ENCODE data around the gene ZSWIM1.

ZSWIM1 gene

DNA sequence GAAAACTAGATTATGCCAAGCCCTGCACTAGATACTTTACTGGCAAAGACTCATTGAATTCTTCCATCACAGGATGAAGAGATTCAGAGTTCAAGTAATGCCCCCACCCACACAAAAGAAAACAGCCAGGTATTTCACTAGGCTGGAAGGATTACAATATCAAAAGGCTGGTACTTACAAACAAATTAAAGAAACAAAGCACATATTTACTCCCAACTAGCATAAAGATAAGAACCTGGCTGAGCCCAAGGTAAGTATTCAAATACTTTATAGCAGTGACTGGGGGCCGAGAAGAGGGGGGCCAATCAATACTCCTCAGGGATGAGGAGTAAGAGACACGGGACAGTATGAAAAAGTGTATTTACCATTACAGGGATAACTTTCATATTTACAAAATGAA is 27.5 kb upstream of the ZSWIM1 start:
- Histone ChIP-seq H3K4me1 (ENCODE audit: control insufficient read depth, insufficient read depth, low read length) (peaks cover 2% of the 10 kb centered on the region), H3K9me3 (ENCODE audit: control insufficient read depth, low read length) (no peaks in the 10 kb centered on the region), H3K27me3 (ENCODE audit: control insufficient read depth, insufficient read depth, low read length, poor library complexity, severe bottlenecking) (no peaks in the 10 kb centered on the region), H3K4me3 (ENCODE audit: insufficient read depth, low read depth, low read length) (no peak overlapping the region), H3K27ac (ENCODE audit: insufficient read depth, low read depth, low read length, poor library complexity, severe bottlenecking) (no peak overlapping the region), H3K36me3 (ENCODE audit: control insufficient read depth, insufficient read depth, low read length) (no peaks in the 10 kb centered on the region)
- WGBS, 2 experiments = 57% methylated on average over 1 of the region's 2 CpGs; no CpG with 5 or more reads in 1 of the 2 experiments

DNA sequence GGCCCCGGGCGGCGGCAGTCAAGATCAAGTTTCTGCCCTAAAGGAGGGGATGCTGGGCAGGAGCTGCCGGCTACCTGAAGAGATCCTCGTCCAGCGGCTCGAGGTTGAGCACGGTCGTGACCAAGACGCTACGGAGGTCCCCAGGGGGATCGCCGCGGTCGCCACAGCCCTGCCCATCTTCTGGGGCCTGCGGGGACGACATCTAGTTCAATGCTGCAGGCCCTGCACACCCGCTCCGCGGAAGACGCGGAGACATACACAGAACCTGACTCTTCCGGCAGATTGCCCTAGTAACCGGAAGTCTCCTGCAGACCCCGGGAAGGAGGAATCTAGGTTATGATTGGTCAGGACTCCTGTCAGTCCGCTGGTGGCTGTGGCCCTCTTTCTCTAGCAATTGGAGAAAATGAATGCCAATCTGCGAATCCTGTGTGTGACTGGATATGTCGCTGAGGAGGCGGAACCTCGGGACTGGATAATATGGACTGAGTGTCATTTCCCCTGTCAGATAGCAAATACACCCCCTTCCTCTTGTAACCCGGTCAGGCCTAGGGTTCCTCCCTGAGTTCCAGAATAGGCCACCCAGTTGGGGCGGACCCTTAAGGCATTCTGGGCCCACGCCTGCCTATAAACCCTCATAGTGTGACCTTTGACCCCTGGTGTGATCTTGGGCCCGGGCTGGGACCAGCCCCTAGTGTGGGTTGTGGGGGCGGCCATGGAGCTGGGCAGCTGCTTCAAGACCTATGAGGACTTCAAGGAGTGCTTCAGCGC is 23.7 kb upstream of the ZSWIM1 start, which contains the start of the genes ACOT8 and ZSWIM3:
Gene ACOT8 (minus strand): TSS at position 279 of the 768 bp plus-strand sequence. CDS start 77 bp downstream, at position 202.
Gene ZSWIM3 (plus strand): TSS at position 501 of the 768 bp plus-strand sequence. CDS start 212 bp downstream, at position 713.
- peaks cover 3% of the 10 kb centered on the region for H3K4me1 ChIP-seq (ENCODE audit: control insufficient read depth, insufficient read depth, low read length)
- no peak within 1 kb of the TSS for H3K27ac ChIP-seq (ENCODE audit: insufficient read depth, low read depth, low read length, poor library complexity, severe bottlenecking)
- H3K27me3 ChIP-seq (ENCODE audit: control insufficient read depth, insufficient read depth, low read length, poor library complexity, severe bottlenecking) = no peaks in the 10 kb centered on the region
- WGBS, 2 experiments = 1% methylated on average over 36 of the region's 36 CpGs
- no peaks in the 10 kb centered on the region for H3K36me3 ChIP-seq (ENCODE audit: control insufficient read depth, insufficient read depth, low read length)
- H3K9me3 ChIP-seq (ENCODE audit: control insufficient read depth, low read length) = no peaks in the 10 kb centered on the region
- H3K4me3 ChIP-seq (ENCODE audit: insufficient read depth, low read depth, low read length) = peak within 1 kb of the TSS; percentile 76

DNA sequence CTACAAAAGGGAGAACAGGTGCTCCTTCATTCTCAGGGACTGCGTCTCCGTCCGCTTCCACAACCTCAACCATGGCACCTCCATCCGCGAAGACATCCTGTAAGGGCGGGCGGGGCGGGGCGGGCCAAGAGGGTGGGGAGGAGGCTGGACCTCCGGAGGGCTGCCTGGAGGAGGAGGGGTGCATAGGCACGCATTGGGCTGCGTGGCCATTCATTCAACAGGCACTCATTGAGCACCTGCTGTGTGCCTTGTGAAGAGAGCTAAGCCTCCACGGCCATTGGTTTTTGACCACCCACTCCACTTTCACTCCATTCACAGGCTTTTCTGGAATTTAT is 23.2 kb upstream of the ZSWIM1 start:
- 3 to 4% methylated on average over 13 of the region's 13 CpGs for WGBS, 2 experiments
- H3K27ac ChIP-seq (ENCODE audit: insufficient read depth, low read depth, low read length, poor library complexity, severe bottlenecking) = no peak overlapping the region
- no peaks in the 10 kb centered on the region for H3K9me3 ChIP-seq (ENCODE audit: control insufficient read depth, low read length)
- H3K4me3 ChIP-seq (ENCODE audit: insufficient read depth, low read depth, low read length) = peak overlapping the region; percentile 76
- peaks cover 3% of the 10 kb centered on the region for H3K4me1 ChIP-seq (ENCODE audit: control insufficient read depth, insufficient read depth, low read length)
- H3K27me3 ChIP-seq (ENCODE audit: control insufficient read depth, insufficient read depth, low read length, poor library complexity, severe bottlenecking) = no peaks in the 10 kb centered on the region
- H3K36me3 ChIP-seq (ENCODE audit: control insufficient read depth, insufficient read depth, low read length) = no peaks in the 10 kb centered on the region

DNA sequence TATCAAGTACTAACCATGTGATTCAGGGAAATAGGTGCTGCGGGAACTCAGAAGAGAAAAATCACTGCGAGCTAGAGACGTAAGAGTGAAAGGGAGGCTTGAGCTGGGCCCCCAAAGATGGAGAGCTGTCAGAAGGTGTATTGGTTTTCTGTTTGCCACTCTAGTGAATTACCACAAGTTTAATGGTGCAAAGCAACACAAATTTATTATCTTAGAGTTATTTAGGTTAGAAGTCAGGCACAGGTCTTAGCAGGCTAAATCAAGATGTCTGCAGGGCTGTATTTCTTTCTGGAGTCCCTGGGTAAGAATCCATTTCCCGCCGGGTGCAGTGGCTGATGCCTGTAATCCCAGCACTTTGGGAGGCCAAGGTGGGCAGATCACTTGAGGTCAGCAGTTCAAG is 21.1 kb upstream of the ZSWIM1 start:
- Histone ChIP-seq H3K4me3 (ENCODE audit: insufficient read depth, low read depth, low read length) (no peak overlapping the region), H3K27ac (ENCODE audit: insufficient read depth, low read depth, low read length, poor library complexity, severe bottlenecking) (no peak overlapping the region), H3K27me3 (ENCODE audit: control insufficient read depth, insufficient read depth, low read length, poor library complexity, severe bottlenecking) (no peaks in the 10 kb centered on the region), H3K9me3 (ENCODE audit: control insufficient read depth, low read length) (no peaks in the 10 kb centered on the region), H3K36me3 (ENCODE audit: control insufficient read depth, insufficient read depth, low read length) (no peaks in the 10 kb centered on the region), H3K4me1 (ENCODE audit: control insufficient read depth, insufficient read depth, low read length) (peaks cover 3% of the 10 kb centered on the region)
- WGBS, 2 experiments = 93 to 95% methylated on average over 5 of the region's 5 CpGs

DNA sequence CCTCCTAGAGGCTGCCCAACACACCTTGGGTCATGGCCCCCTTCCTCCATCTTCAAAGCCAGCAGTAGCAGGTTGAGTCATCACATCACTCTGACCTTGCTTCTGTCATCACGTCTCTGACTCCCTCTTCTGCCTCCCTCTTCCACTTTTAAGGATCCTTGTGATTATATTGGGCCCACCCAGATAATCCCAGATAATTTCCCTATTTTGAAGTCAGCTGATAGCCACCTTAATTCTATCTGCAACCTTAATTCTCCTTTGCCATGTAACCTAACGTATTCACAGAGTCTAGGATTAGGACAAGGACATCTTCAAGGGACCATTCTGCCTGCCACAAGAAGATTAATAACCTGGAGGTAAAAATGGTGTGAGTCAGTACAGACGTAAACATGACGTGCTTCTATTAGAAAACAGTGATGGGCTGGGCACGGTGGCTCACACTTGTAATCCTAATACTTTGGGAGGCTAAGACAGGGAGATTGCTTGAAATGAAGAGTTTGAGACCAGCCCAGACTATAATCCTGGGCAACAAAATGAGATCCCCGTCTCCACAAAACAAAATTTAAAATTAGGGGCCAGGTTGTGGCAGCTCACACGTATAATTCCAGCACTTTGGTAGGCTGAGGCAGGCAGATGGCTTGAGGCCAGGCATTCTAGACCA is 20.3 kb upstream of the ZSWIM1 start:
- Histone ChIP-seq H3K36me3 (ENCODE audit: control insufficient read depth, insufficient read depth, low read length) (no peaks in the 10 kb centered on the region), H3K27me3 (ENCODE audit: control insufficient read depth, insufficient read depth, low read length, poor library complexity, severe bottlenecking) (no peaks in the 10 kb centered on the region), H3K9me3 (ENCODE audit: control insufficient read depth, low read length) (no peaks in the 10 kb centered on the region), H3K27ac (ENCODE audit: insufficient read depth, low read depth, low read length, poor library complexity, severe bottlenecking) (no peak overlapping the region), H3K4me3 (ENCODE audit: insufficient read depth, low read depth, low read length) (no peak overlapping the region), H3K4me1 (ENCODE audit: control insufficient read depth, insufficient read depth, low read length) (peaks cover 3% of the 10 kb centered on the region)
- 87 to 90% methylated on average over 7 of the region's 7 CpGs for WGBS, 2 experiments

DNA sequence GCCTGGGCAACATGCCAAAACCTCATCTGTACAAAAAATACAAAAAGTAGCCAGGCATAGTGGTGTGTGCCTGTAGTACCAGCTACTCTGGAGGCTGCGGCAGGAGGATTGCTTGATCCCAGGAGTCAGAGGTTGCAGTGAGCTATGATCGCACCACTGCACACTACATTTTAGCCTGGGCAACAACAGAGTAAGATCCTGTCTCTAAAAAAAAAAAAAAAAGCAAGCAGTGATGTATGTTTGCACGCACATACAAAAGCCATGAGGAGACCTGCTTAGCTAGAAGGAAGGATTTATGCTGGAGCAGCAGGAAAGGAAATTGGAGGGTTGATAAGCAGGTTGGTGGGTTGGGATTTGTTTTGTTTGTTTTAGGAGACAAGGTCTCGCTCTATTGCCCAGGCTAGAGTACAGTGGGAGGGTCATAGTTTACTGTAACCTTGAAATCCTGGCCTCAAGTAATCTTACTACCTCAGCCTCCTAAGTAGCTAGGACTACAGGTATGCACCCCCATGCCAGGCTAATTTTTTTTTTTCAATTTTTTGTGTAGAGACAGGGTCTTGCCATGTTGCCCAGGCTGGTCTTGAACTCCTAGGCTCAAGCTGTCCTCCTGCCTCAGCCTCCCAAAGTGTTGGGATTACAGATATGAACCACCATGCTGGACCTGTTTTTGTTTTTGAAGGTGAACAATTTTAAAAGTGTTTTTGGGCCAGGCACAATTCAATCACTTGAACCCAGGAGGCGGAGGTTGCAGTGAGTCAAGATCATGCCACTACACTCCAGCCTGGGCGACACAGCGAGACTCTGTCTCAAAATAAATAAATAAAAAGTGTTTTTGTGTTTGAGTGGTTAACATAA is 19.6 kb upstream of the ZSWIM1 start:
- no peaks in the 10 kb centered on the region for H3K9me3 ChIP-seq (ENCODE audit: control insufficient read depth, low read length)
- no peak overlapping the region for H3K27ac ChIP-seq (ENCODE audit: insufficient read depth, low read depth, low read length, poor library complexity, severe bottlenecking)
- H3K27me3 ChIP-seq (ENCODE audit: control insufficient read depth, insufficient read depth, low read length, poor library complexity, severe bottlenecking) = no peaks in the 10 kb centered on the region
- H3K36me3 ChIP-seq (ENCODE audit: control insufficient read depth, insufficient read depth, low read length) = no peaks in the 10 kb centered on the region
- no peak overlapping the region for H3K4me3 ChIP-seq (ENCODE audit: insufficient read depth, low read depth, low read length)
- WGBS, 2 experiments = 91 to 96% methylated on average over 7 of the region's 7 CpGs
- H3K4me1 ChIP-seq (ENCODE audit: control insufficient read depth, insufficient read depth, low read length) = peaks cover 3% of the 10 kb centered on the region

DNA sequence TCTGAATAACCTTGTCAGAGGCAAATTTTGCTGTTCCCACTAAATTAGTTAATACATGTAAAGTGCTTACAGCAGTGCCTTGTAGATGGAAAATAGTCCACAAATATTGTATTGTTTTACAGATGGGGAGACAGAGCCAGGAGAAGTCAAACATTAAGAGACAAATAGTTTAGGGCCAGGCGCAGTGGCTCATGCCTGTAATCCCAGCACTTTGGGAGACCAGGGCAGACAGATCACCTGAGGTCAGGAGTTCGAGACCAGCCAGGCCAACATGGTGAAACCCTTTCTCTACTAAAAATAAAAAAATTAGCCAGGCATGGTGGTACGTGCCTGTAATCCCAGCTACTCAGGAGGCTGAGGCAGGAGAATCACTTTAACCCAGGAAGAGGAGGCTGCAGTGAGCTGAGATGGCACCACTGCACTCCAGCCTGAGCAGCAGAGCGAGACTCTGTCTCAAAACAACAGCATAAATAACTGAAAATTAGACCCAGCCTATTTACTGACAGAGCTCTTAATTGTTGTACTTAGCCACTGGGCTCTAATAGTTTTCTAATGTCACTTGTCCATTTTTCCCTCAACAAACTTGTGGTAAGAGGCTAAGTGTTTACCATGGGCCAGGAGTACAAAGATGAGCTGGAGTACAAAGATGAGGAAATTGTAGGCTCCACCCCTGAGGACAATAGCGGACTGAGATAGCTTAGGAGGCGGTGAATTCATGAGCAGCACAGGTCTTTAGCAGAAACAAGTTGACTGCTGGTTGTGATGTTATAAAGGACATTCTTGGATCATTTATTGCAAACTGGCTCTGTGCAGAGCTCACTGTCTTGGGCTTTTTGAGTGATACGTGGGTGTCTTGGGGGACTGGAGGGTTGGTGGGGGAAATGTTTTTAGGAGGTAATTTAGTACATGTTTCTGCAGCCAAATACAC is 17.2 kb upstream of the ZSWIM1 start:
- no peaks in the 10 kb centered on the region for H3K4me1 ChIP-seq (ENCODE audit: control insufficient read depth, insufficient read depth, low read length)
- no peak overlapping the region for H3K27ac ChIP-seq (ENCODE audit: insufficient read depth, low read depth, low read length, poor library complexity, severe bottlenecking)
- H3K4me3 ChIP-seq (ENCODE audit: insufficient read depth, low read depth, low read length) = no peak overlapping the region
- H3K36me3 ChIP-seq (ENCODE audit: control insufficient read depth, insufficient read depth, low read length) = no peaks in the 10 kb centered on the region
- WGBS, 2 experiments = 89 to 91% methylated on average over 7 of the region's 7 CpGs
- no peaks in the 10 kb centered on the region for H3K27me3 ChIP-seq (ENCODE audit: control insufficient read depth, insufficient read depth, low read length, poor library complexity, severe bottlenecking)
- no peaks in the 10 kb centered on the region for H3K9me3 ChIP-seq (ENCODE audit: control insufficient read depth, low read length)

DNA sequence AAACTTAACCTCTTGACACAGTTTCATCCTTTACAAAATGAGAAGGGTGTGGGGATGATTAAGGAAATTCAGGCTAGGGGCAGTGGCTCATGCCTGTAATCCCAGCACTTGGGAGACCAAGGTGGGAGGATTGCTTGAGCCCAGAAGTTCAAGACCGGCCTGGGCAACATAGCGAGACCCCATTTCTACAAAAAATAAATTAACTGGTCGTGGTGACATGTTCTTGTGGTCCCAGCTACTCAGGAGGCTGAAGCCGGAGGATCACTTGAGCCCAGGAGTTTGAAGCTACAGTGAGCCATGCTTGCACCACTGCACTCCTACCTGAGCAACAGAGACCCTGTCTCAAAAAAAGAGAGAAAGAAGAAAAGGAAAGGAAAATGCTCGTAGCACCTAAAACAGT is 14.6 kb upstream of the ZSWIM1 start:
- H3K27me3 ChIP-seq (ENCODE audit: control insufficient read depth, insufficient read depth, low read length, poor library complexity, severe bottlenecking) = no peaks in the 10 kb centered on the region
- no peaks in the 10 kb centered on the region for H3K9me3 ChIP-seq (ENCODE audit: control insufficient read depth, low read length)
- H3K36me3 ChIP-seq (ENCODE audit: control insufficient read depth, insufficient read depth, low read length) = no peaks in the 10 kb centered on the region
- no peak overlapping the region for H3K4me3 ChIP-seq (ENCODE audit: insufficient read depth, low read depth, low read length)
- no peak overlapping the region for H3K27ac ChIP-seq (ENCODE audit: insufficient read depth, low read depth, low read length, poor library complexity, severe bottlenecking)
- H3K4me1 ChIP-seq (ENCODE audit: control insufficient read depth, insufficient read depth, low read length) = no peaks in the 10 kb centered on the region
- 92% methylated on average over 5 of the region's 5 CpGs for WGBS, 2 experiments

DNA sequence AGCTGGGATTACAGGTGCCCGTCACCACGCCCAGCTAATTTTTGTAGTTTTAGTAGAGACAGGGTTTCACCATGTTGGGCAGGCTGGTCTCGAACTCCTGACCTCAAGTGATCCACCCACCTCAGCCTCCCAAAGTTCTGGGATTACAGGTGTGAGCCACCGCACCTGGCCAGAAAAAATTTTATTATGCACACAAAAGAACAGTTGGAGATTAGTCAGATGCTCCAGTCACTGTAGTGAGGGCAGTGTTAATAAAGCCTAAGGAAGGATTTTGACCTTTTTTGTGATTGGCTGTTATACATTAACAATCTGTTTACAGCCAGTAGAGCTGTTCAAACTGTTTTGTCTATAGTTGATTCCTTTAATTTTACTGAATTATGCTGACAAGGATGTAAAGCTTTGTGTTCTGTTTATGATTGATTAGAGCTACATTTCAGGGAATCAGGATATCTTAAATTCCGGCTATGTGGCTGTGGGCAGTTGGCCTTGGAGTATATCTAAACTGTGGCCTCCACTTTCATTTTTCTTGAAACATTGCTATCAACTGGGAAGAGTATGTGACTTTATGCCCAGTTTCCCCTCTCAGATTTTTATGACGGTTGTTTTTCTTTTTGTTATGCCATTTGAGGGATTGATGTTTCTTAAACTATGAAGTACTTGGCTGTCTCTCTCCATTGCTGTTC is 13.8 kb upstream of the ZSWIM1 start:
- no peak overlapping the region for H3K4me3 ChIP-seq (ENCODE audit: insufficient read depth, low read depth, low read length)
- no peaks in the 10 kb centered on the region for H3K36me3 ChIP-seq (ENCODE audit: control insufficient read depth, insufficient read depth, low read length)
- no peaks in the 10 kb centered on the region for H3K4me1 ChIP-seq (ENCODE audit: control insufficient read depth, insufficient read depth, low read length)
- 90 to 92% methylated on average over 6 of the region's 6 CpGs for WGBS, 2 experiments
- H3K27me3 ChIP-seq (ENCODE audit: control insufficient read depth, insufficient read depth, low read length, poor library complexity, severe bottlenecking) = no peaks in the 10 kb centered on the region
- no peak overlapping the region for H3K27ac ChIP-seq (ENCODE audit: insufficient read depth, low read depth, low read length, poor library complexity, severe bottlenecking)
- H3K9me3 ChIP-seq (ENCODE audit: control insufficient read depth, low read length) = no peaks in the 10 kb centered on the region
